ENCODE data around the gene CNPPD1.

Gene CNPPD1

DNA sequence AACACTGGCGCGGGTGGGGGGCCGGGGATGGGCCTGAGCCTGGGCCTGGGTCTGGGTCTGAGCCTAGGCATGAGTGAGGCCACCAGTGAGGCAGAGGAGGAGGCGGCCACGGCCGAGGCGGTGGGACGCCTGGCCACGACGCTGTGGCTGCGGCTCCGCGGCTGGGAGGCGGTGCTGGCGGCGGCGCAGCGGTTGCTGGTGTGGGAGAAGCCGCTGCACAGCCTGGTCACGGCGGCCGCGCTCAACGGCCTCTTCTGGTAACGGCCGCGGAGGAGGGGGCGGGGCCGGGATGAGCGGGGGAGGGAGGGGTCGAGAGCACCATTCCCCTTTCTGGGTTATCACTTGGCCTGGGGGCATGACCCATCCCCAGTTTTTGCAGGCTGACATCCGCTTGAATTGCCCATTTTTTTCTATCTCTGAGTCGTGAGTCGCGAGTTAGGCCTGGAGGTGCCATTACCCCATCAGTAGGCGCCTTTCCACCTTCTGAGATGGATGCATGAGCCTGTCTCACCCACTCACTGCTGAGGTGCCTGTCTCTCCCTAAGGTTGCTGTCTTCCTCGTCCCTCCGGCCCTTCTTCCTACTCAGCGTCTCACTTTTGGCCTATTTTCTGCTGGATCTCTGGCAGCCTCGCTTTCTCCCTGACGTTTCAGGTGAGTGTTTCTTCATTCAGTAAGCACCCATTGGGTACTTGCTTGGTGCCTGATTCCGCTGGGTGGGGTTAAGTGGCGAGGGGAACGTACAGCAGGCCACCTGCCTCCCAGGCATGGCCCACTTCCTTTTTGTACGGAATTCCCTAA lies 1.9 kb upstream of the CNPPD1 start:
- DNase-seq: peak in 1 of 2 experiments; percentile 75

- DNase-seq: peak; percentile 82 to 92
Measured at GRCh38 chr2:219177552-219178376, 1.0 kb upstream of the CNPPD1 start, which contains the start of gene RETREG2. TSS of gene RETREG2 (plus strand) at chr2:219178275. CDS start at chr2:219178353, 78 bp downstream.

GRCh38 chr2:219175928-219176817 lies 552 bp downstream of the CNPPD1 start:
- DNase-seq: peak; percentile 46 to 84

DNA sequence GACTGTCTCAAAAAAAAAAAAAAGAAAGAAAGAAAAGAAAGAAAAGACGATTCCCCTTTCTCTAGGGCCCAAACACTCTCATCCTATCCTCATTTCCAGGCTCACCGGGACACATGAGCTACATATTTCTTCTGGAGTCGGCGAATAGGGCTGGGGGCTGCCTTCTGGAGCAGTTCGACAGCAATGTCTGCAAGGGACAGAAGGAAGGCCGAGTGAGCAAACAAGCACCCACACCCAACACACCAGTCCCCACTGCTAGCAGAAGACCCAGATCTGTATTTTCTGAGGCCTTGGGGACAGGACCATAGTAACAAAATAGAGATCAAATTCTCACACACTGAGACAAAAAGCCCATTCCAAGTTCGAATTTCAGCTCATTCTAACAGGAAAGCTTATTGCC lies 1.2 kb downstream of the CNPPD1 start:
- no peak for DNase-seq

GRCh38 chr2:219174801-219175200 lies 1.9 kb downstream of the CNPPD1 start:
- DNase-seq: no peak

DNA sequence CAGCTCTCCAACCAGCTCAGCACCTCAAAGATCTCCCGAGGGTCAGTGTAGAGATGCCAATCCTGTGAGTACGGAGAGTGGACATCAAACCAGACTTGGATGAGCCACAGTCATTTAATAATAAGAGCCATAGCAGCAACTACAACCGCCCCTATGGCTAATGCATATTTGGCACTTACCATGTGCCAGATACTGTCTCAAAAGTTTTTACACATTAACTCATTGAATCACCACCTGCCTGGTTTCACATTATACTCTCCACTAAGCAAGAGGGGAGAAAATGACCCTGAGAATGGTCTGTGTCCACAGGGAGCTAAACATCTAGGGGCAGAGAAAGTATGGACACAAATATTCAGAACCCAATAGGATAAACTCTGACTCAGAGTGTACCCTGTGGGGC lies 2.6 kb downstream of the CNPPD1 start:
- DNase-seq: no peak

- DNase-seq: no peak
Measured at GRCh38 chr2:219173176-219173575, 3.5 kb downstream of the CNPPD1 start.

GRCh38 chr2:219172231-219173154 lies 4.2 kb downstream of the CNPPD1 start:
- DNase-seq: no peak

- DNase-seq: peak; percentile 23 to 57
Measured at GRCh38 chr2:219171231-219171651, 5.5 kb downstream of the CNPPD1 start.

DNA sequence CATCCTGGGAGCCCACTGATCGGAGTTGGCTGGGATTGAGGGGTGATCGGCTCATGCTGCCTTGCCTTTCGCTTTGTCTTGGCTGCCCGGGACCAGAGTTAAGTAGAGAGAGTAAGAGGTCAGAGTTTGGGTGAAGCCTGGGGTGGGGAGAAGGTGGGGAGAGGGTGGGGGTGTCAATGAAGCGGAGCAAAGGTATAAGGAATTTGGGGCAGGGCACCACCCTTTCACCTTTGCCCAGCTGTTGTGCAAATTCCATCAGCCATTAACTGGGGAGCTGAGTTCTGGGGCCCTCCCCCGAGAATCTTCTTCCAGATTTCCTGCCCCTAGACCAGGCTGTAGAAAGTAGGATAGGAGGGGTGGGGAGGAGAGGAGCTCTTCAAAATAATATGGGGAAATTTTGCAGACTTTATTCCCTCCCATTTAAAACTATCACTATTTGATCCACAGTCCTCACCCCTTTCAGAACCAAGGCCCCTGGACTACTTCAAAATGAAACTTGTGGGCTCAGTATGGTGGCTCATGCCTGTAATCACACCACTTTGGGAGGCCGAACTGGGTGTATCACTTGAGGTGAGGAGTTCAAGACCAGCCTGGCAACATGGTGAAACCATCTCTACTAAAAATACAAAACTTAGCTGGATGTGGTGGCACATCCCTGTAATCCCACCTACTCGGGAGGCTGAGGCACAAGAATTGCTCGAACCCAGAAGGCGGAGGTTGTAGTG lies 6.6 kb downstream of the CNPPD1 start, which contains the start of gene SLC23A3:
TSS of gene SLC23A3 (minus strand) at position 100 of the 725 bp plus-strand sequence. CDS start at position 55, 45 bp downstream.
- DNase-seq: no peak

GRCh38 chr2:219168932-219169331 lies 7.8 kb downstream of the CNPPD1 start:
- no peak for DNase-seq

GRCh38 chr2:219168526-219168925 lies 8.2 kb downstream of the CNPPD1 start:
- DNase-seq: no peak

DNA sequence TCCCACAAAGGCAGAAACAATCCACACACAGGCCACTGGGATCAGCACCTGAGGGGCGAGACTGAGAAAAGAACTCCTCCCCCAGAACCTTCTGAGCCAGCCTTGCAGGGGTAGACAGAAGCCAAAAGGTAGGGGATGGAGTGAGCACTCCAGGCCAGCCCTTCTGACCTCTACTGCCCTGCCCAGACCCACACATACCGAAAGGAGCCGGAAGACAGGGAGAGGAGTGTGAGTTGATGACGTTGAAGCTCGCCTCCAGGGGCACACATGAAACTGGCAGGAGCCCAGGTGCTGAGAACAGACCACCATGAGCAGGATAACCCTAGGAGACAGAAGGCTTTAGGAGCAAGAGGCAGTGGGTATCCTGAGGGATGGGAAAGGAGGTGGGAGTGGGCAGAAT lies 8.7 kb downstream of the CNPPD1 start:
- DNase-seq: no peak

DNA sequence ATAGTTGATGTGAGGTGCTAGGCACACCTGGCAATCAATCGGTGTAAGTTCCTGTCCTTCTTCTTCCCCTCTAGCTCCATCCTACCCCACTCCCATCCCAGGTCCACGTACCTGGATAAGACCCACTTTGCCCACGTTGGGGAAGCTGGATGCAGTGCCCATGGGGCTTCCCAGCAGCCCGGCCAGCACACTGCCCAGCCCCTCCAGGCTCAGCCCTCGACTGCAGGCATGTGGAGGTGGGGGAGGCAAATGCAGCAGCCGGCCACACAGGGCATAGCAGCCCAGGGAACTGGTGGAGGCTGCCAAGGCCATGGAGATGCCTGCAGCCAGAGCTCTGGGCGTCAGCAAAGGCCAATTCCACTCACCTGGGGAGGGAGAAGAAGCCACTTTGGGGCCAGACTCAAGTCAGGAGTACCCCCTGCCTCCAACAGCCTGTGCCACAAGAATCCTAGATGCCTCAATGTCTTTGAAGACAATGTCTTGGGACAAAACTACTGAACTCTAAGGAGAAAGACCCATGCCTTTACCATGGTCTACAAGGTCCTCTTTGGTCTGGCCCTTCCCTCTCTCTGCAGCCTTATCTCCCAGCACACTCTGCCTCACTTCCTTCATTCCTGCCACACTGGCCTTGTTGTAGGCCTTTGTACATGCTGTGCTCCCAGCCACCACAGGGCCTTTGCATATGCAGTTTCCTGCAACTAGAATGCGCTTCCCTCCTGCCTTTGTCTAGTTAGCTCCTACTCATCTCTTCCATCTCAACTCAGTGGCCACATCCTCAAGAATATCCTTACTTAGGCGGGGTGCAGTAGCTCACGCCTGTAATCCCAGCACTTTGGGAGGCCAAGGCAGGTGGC lies 11.4 kb downstream of the CNPPD1 start:
- no peak for DNase-seq

DNA sequence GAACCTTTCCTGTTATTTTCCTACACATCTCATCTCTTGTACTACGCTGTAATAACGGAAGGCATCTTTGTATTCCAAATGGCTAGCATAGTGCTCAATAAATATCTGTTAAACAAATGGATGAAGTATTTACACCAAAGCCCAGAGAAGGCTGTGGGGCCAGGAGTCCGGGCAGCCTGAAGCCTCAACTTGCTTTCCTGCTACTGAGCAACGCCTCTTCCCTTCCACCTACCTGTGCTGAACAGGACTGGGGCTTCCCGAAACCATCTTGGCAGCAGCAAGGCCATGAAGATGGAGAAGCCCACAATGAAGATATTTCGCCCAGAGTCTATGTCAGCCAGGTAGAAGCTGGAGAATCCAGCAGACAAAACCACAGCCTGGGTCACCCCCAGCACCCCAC lies 13.6 kb downstream of the CNPPD1 start:
- DNase-seq: no peak

DNA sequence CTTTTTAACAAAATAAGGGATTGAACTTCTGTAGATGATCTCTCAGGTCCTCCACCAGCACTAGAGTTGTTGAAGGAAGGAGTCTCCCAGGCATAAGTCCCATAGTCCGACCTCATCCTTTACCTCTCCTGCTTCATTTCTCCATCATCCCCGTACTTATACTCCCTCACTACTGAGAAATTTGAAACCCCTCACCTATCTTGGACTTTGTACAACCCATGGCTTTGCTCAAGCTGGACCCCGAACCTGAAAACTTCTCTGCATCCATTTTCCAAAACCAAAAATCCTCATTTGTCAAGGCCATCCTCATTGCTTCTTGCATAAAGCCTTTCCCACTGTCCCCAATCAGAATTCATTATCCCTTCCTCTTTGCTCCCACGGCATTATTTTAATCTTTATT lies 15.6 kb downstream of the CNPPD1 start:
- peak; percentile 38 to 41 for DNase-seq

DNA sequence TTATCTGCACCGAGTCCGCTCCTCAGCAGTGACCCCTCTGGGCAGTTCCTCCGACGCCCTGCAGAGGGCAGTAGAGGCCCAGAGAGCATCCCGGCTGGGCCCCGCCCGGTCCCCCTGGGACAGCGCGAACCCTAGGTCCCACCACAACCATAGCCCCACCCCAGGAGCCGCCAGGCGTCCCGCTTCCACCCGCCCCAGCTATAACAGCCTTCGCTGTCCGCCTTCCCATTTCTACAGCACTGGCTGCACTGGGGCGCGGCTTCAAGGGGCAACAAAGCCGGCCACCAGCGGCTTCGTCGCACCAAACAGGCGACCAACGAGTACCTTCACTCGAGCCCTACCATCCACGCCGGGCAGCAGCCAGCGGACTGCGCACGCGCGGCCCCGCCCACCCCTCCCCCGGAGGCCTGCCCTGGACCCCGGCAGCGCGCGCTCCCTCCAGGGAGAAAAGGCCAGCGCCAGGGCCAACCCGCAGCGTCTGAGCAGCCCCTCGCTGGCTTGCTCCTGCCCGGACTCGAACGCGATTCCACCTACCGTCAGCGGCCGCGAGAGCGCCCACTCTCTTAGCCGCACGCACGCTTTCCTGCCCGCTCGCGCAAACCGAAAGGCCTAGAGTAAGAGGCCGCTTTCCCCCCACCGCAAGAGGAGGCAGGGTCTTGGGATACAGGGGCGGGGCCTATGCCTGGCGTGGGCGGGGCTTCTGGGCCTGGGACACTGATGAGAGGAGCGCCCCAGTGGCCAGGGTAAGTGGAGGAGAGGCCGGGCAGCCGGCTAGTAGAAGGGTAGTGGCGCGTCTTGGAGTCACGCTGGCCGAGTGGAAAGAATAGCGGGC lies 16.3 kb downstream of the CNPPD1 start, which contains the start of gene NHEJ1:
TSS of gene NHEJ1 (minus strand) at position 630 of the 832 bp plus-strand sequence. CDS start 2,453 bp downstream, outside the sequence.
- DNase-seq: peak; percentile 94 to 97

- no peak for DNase-seq
Measured at GRCh38 chr2:219159771-219160185, 16.9 kb downstream of the CNPPD1 start.

DNA sequence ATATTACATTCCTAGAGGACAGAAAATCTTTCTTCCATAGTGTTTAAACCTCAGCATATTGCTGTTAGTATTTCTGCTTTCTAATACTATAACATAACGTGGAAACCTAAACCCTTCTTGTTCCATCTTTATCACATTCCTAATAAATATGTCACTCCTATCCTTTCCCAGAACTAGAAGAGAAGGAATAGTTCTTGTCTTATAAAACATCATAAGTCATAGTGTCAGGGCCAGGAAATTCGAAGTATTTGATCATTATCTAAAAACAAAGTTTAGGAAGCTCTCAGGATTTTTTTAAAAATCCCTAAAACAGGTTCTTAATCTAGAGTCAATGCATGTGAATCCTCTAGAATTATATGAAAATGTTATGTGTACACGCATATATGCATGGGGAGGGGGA lies 18.1 kb downstream of the CNPPD1 start:
- no peak for DNase-seq
